WTC11 (cell line): Measurements from ENCODE around the gene IZUMO4. TPM values are rescaled to one million over a fixed set of nuclear protein-coding genes. Genes with fewer than 3 reads are reported as not detected.

ENCODE experiments used
- AFF4 ChIP-seq: sonication (generic); formaldehyde crosslinking; IDR thresholded peaks from 2 replicates; pipeline ENCODE4 v1.8.1; 2023; ENCODE audit warnings: mild to moderate bottlenecking, missing genetic modification reagents, borderline replicate concordance
- ARID4B ChIP-seq: sonication (generic); formaldehyde crosslinking; IDR thresholded peaks from 2 replicates; pipeline ENCODE4 v1.8.0; 2023; ENCODE audit warnings: missing genetic modification reagents, mild to moderate bottlenecking, borderline replicate concordance
- ATF1 ChIP-seq: sonication (generic); formaldehyde crosslinking; IDR thresholded peaks from 2 replicates; pipeline ENCODE4 v1.8.1; 2023; ENCODE audit warnings: mild to moderate bottlenecking, moderate library complexity, missing genetic modification reagents
- CBFB ChIP-seq: sonication (generic); formaldehyde crosslinking; IDR thresholded peaks from 2 replicates; pipeline ENCODE4 v1.8.1; 2022; ENCODE audit warnings: mild to moderate bottlenecking, low read depth, missing genetic modification reagents
- CREM ChIP-seq: sonication (generic); formaldehyde crosslinking; IDR thresholded peaks from 2 replicates; pipeline ENCODE4 v1.8.1; 2022; ENCODE audit warnings: mild to moderate bottlenecking, missing genetic modification reagents, moderate library complexity
- ERG ChIP-seq: fragments of 250-450 bp; sonication (Bioruptor Pico); IDR thresholded peaks from 2 replicates; pipeline ENCODE4 v1.8.0; 2021; ENCODE audit warnings: mild to moderate bottlenecking
- FOXJ3 ChIP-seq: sonication (generic); formaldehyde crosslinking; IDR thresholded peaks from 2 replicates; pipeline ENCODE4 v1.9.0; 2021; ENCODE audit warnings: missing genetic modification reagents, mild to moderate bottlenecking, borderline replicate concordance
- FOXP1 ChIP-seq: sonication (generic); formaldehyde crosslinking; IDR thresholded peaks from 2 replicates; pipeline ENCODE4 v1.8.0; 2022; ENCODE audit warnings: missing genetic modification reagents, mild to moderate bottlenecking, moderate library complexity, borderline replicate concordance
- GTF2I ChIP-seq: fragments of 250-450 bp; sonication (Bioruptor Pico); conservative IDR thresholded peaks from 2 replicates; pipeline ENCODE4 v1.4.0; 2021; ENCODE audit warnings: mild to moderate bottlenecking
- JAZF1 ChIP-seq: fragments of 250-450 bp; sonication (Bioruptor Pico); IDR thresholded peaks from 2 replicates; pipeline ENCODE4 v1.9.0; 2021; ENCODE audit warnings: moderate library complexity, mild to moderate bottlenecking, inconsistent platforms
- KAT7 ChIP-seq: sonication (generic); formaldehyde crosslinking; IDR thresholded peaks from 2 replicates; pipeline ENCODE4 v1.8.1; 2023; ENCODE audit warnings: missing genetic modification reagents, mild to moderate bottlenecking, borderline replicate concordance
- MXD4 ChIP-seq: fragments of 250-450 bp; sonication (Bioruptor Pico); IDR thresholded peaks from 2 replicates; pipeline ENCODE4 v1.8.0; 2021; ENCODE audit warnings: mild to moderate bottlenecking, moderate library complexity, borderline replicate concordance
- RELA ChIP-seq: sonication (generic); formaldehyde crosslinking; IDR thresholded peaks from 2 replicates; pipeline ENCODE4 v1.8.1; 2022; ENCODE audit warnings: missing genetic modification reagents, mild to moderate bottlenecking, borderline replicate concordance
- TEAD1 ChIP-seq: sonication (generic); formaldehyde crosslinking; IDR thresholded peaks from 2 replicates; pipeline ENCODE4 v1.8.0; 2022; ENCODE audit warnings: mild to moderate bottlenecking, missing genetic modification reagents
- ZNF138 ChIP-seq: sonication (generic); formaldehyde crosslinking; conservative IDR thresholded peaks from 2 replicates; pipeline ENCODE4 v1.8.1; 2022; ENCODE audit warnings: mild to moderate bottlenecking, moderate library complexity, missing genetic modification reagents
- ZNF219 ChIP-seq: sonication (generic); formaldehyde crosslinking; IDR thresholded peaks from 2 replicates; pipeline ENCODE4 v1.8.0; 2023; ENCODE audit warnings: missing genetic modification reagents, mild to moderate bottlenecking, borderline replicate concordance
- ZNF416 ChIP-seq: fragments of 250-450 bp; sonication (Bioruptor Pico); IDR thresholded peaks from 2 replicates; pipeline ENCODE4 v1.9.0; 2021; ENCODE audit warnings: mild to moderate bottlenecking, inconsistent platforms
- ZNF423 ChIP-seq: fragments of 250-450 bp; sonication (Bioruptor Pico); IDR thresholded peaks from 2 replicates; pipeline ENCODE4 v2.1.2; 2022; ENCODE audit warnings: mild to moderate bottlenecking, moderate library complexity
- ZNF512 ChIP-seq: sonication (generic); formaldehyde crosslinking; IDR thresholded peaks from 2 replicates; pipeline ENCODE4 v1.8.1; 2022; ENCODE audit warnings: missing genetic modification reagents, borderline replicate concordance
- total RNA-seq: library from RNA; stranded (reverse); gene quantifications from 3 replicates; pipeline ENCODE4 v1.2.3, GENCODE V29; 2021
- TF ChIP-seq, protein P1 (sequence below): sonication (generic); formaldehyde crosslinking; IDR thresholded peaks from 2 replicates; pipeline ENCODE4 v1.8.1; 2023; ENCODE audit warnings: mild to moderate bottlenecking, moderate library complexity, missing genetic modification reagents

Gene IZUMO4
- total RNA-seq, 1 experiment from 2014 or later, result 1.9 TPM

GRCh38 chr19:2096034-2096479 lies 658 bp upstream of the IZUMO4 start, which contains the start of gene MOB3A (continued):
- TF ChIP-seq ERG (CRISPR knock-in tag), result no peak
- no peak for TF ChIP-seq ZNF512 (CRISPR knock-in tag)
- TF ChIP-seq JAZF1, result no peak
- no peak for TF ChIP-seq CBFB (CRISPR knock-in tag)
- peak; percentile 73; the same call in 1 of the 2 replicates for TF ChIP-seq TEAD1
- no peak; the same call in 1 of the 2 replicates for TF ChIP-seq FOXP1 (CRISPR knock-in tag)
- no peak for TF ChIP-seq ZNF138 (CRISPR knock-in tag)
- TF ChIP-seq, protein P1, sequence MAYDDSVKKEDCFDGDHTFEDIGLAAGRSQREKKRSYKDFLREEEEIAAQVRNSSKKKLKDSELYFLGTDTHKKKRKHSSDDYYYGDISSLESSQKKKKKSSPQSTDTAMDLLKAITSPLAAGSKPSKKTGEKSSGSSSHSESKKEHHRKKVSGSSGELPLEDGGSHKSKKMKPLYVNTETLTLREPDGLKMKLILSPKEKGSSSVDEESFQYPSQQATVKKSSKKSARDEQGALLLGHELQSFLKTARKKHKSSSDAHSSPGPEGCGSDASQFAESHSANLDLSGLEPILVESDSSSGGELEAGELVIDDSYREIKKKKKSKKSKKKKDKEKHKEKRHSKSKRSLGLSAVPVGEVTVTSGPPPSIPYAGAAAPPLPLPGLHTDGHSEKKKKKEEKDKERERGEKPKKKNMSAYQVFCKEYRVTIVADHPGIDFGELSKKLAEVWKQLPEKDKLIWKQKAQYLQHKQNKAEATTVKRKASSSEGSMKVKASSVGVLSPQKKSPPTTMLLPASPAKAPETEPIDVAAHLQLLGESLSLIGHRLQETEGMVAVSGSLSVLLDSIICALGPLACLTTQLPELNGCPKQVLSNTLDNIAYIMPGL (CRISPR knock-in tag), result peak; percentile 77; the same call in 1 of the 2 replicates
- no peak for TF ChIP-seq ZNF219 (CRISPR knock-in tag)
- TF ChIP-seq RELA (CRISPR knock-in tag), result 0 out of 2 replicates have a peak, but pooled peaks have one; percentile 58
- peak; percentile 69; the same call in 1 of the 2 replicates for TF ChIP-seq ARID4B (CRISPR knock-in tag)
- TF ChIP-seq KAT7 (CRISPR knock-in tag), result 0 out of 2 replicates have a peak, but pooled peaks have one; percentile 36
- TF ChIP-seq ZNF416, result no peak
- no peak for TF ChIP-seq GTF2I (CRISPR knock-in tag)
- no peak for TF ChIP-seq ATF1 (CRISPR knock-in tag)
- no peak for TF ChIP-seq FOXJ3 (CRISPR knock-in tag)
- no peak for TF ChIP-seq ZNF423
- TF ChIP-seq CREM (CRISPR knock-in tag), result 0 out of 2 replicates have a peak, but pooled peaks have one; percentile 27
- TF ChIP-seq AFF4, result no peak
- no peak for TF ChIP-seq MXD4 (CRISPR knock-in tag)
